ENCODE data around the gene FCHO1.

Gene FCHO1

GRCh38 chr19:17716309-17716929 lies 34.9 kb upstream of the FCHO1 start:
- Histone ChIP-seq H3K27me3 (no peaks in the 10 kb centered on the region), H3K36me3 (peaks cover 0 to under 1% (median 0%) of the 10 kb centered on the region in 3 donors), H3K9me3 (no peaks in the 10 kb centered on the region), H3K4me3 (no peak overlapping the region), H3K4me1 (peaks cover 0 to 43% (median 32%) of the 10 kb centered on the region in 4 donors), H3K27ac (peak overlapping the region in 1 of 2 donors; percentile 71)
- no peak for DNase-seq
- intact Hi-C loops (cut with DNase I; ENCODE audit: low total_unique reads) = loop anchor here (5.0 kb wide), 1 partner anchor 34 kb away; no protein-coding TSS in a partner anchor
- TF ChIP-seq CTCF (IDR thresholded peaks at IDR 0.05) = no peak

GRCh38 chr19:17718550-17718946 lies 32.7 kb upstream of the FCHO1 start:
- peaks cover 0 to 56% (median 44%) of the 10 kb centered on the region in 4 donors for H3K4me1 ChIP-seq
- H3K27me3 ChIP-seq = no peaks in the 10 kb centered on the region
- no peak overlapping the region for H3K27ac ChIP-seq
- H3K9me3 ChIP-seq = no peaks in the 10 kb centered on the region
- TF ChIP-seq CTCF (IDR thresholded peaks at IDR 0.05) = no peak
- peak overlapping the region; percentile 66 to 71 for H3K4me3 ChIP-seq
- intact Hi-C loops (cut with DNase I; ENCODE audit: low total_unique reads) = loop anchor here (1.0 to 5.0 kb wide), 2 partner anchors 29 to 36 kb away; no protein-coding TSS in a partner anchor
- DNase-seq = no peak
- peaks cover 0 to 18% (median 2%) of the 10 kb centered on the region in 3 donors for H3K36me3 ChIP-seq

GRCh38 chr19:17718947-17719711 lies 32.1 kb upstream of the FCHO1 start, which contains the start of gene MAP1S:
TSS of gene MAP1S (plus strand) at chr19:17719480. CDS start at chr19:17719503, 23 bp downstream.
- Histone ChIP-seq H3K27ac (peak within 1 kb of the TSS; percentile 62 to 65), H3K4me3 (peak within 1 kb of the TSS; percentile 66 to 71), H3K4me1 (peaks cover 0 to 56% (median 44%) of the 10 kb centered on the region in 4 donors), H3K9me3 (no peaks in the 10 kb centered on the region), H3K27me3 (no peaks in the 10 kb centered on the region), H3K36me3 (peaks cover 0 to 24% (median 8%) of the 10 kb centered on the region in 3 donors)
- TF ChIP-seq CTCF (IDR thresholded peaks at IDR 0.05) = no peak
- DNase-seq = peak; percentile 47 to 79
- intact Hi-C loops (cut with DNase I; ENCODE audit: low total_unique reads) = loop anchor here (1.0 to 5.0 kb wide), 2 partner anchors 28 to 37 kb away; no protein-coding TSS in a partner anchor

- Histone ChIP-seq H3K9me3 (no peaks in the 10 kb centered on the region), H3K27me3 (no peaks in the 10 kb centered on the region), H3K4me3 (peak overlapping the region; percentile 66 to 71), H3K36me3 (peaks cover 5 to 31% (median 15%) of the 10 kb centered on the region in 3 donors), H3K27ac (peak overlapping the region; percentile 62 to 65), H3K4me1 (peaks cover 0 to 56% (median 44%) of the 10 kb centered on the region in 4 donors)
- intact Hi-C loops (cut with DNase I; ENCODE audit: low total_unique reads) = loop anchor here (5.0 kb wide), 1 partner anchor 38 kb away; no protein-coding TSS in a partner anchor
- DNase-seq = no peak
- no peak for TF ChIP-seq CTCF (IDR thresholded peaks at IDR 0.05)
Measured at GRCh38 chr19:17719730-17720400, 31.4 kb upstream of the FCHO1 start.

- H3K27ac ChIP-seq = peak overlapping the region in 1 of 2 donors; percentile 62
Measured at GRCh38 chr19:17720440-17720839, 30.8 kb upstream of the FCHO1 start.

More at GRCh38 chr19:17720440-17720839, 30.8 kb upstream of the FCHO1 start:
- H3K27me3 ChIP-seq = no peaks in the 10 kb centered on the region
- peak overlapping the region; percentile 66 to 71 for H3K4me3 ChIP-seq
- intact Hi-C loops (cut with DNase I; ENCODE audit: low total_unique reads) = no loop called here
- H3K9me3 ChIP-seq = no peaks in the 10 kb centered on the region
- DNase-seq = no peak
- peaks cover 8 to 37% (median 21%) of the 10 kb centered on the region in 3 donors for H3K36me3 ChIP-seq
- peaks cover 0 to 56% (median 44%) of the 10 kb centered on the region in 4 donors for H3K4me1 ChIP-seq
- no peak for TF ChIP-seq CTCF (IDR thresholded peaks at IDR 0.05)
